Left hindlimb (tissue), 1 donor: ENCODE measurements around the gene BTN3A1.
"Not testable (repeated sequence)": the region's sequence is repeated elsewhere in the genome, so short reads cannot be mapped to it uniquely, and the experiment has no call there.

Experiments used
- DNase-seq: peaks from one replicate; pipeline ENCODE4 v3.0.0-alpha.2; 2018

The BTN3A1 gene

GRCh38 chr6:26416288-26416687 lies 14.2 kb downstream of the BTN3A1 start:
- no peak for DNase-seq

- not testable (repeated sequence) for DNase-seq
Measured at GRCh38 chr6:26418077-26418476, 16.0 kb downstream of the BTN3A1 start.

GRCh38 chr6:26418795-26419194 lies 16.7 kb downstream of the BTN3A1 start:
- not testable (repeated sequence) for DNase-seq

- peak; percentile 56 for DNase-seq
Measured at GRCh38 chr6:26420688-26421171, 18.7 kb downstream of the BTN3A1 start.

GRCh38 chr6:26421259-26422144 lies 19.4 kb downstream of the BTN3A1 start:
- DNase-seq = peak; percentile 88

GRCh38 chr6:26422329-26422728 lies 20.3 kb downstream of the BTN3A1 start:
- no peak for DNase-seq

- DNase-seq = no peak
Measured at GRCh38 chr6:26426691-26427450, 24.8 kb downstream of the BTN3A1 start.

- no peak for DNase-seq
Measured at GRCh38 chr6:26427451-26427809, 25.4 kb downstream of the BTN3A1 start.

GRCh38 chr6:26428206-26428605 lies 26.1 kb downstream of the BTN3A1 start:
- DNase-seq = no peak

GRCh38 chr6:26430787-26431186 lies 28.7 kb downstream of the BTN3A1 start:
- DNase-seq = no peak

GRCh38 chr6:26431258-26432172 lies 29.4 kb downstream of the BTN3A1 start:
- DNase-seq = no peak

- DNase-seq = no peak
Measured at GRCh38 chr6:26432627-26433201, 30.6 kb downstream of the BTN3A1 start.

GRCh38 chr6:26433680-26434079 lies 31.6 kb downstream of the BTN3A1 start:
- DNase-seq = not testable (repeated sequence)

- DNase-seq = no peak
Measured at GRCh38 chr6:26436018-26436417, 33.9 kb downstream of the BTN3A1 start.

GRCh38 chr6:26437550-26437949 lies 35.5 kb downstream of the BTN3A1 start:
- DNase-seq = no peak

GRCh38 chr6:26438000-26438399 lies 35.9 kb downstream of the BTN3A1 start:
- no peak for DNase-seq

GRCh38 chr6:26439151-26440125 lies 37.4 kb downstream of the BTN3A1 start:
- DNase-seq = no peak

GRCh38 chr6:26440977-26441358 lies 38.9 kb downstream of the BTN3A1 start:
- DNase-seq = no peak

- DNase-seq = no peak
Measured at GRCh38 chr6:26441977-26442376, 39.9 kb downstream of the BTN3A1 start.

GRCh38 chr6:26445934-26446667 lies 44.0 kb downstream of the BTN3A1 start:
- DNase-seq = no peak
